HUES64 (cell line): ENCODE measurements around the gene RAB31.

Experiments
- H3K27ac ChIP-seq: 2 replicates; pipeline ENCODE4 v1.7.0; 2013; ENCODE audit warnings: low read depth, low read length, inconsistent platforms
- H3K27me3 ChIP-seq: 2 replicates; pipeline ENCODE4 v1.6.1; 2013; ENCODE audit warnings: mild to moderate bottlenecking, low read length; ENCODE audit not compliant: insufficient read depth
- H3K36me3 ChIP-seq: 2 replicates; pipeline ENCODE4 v1.6.1; 2013; ENCODE audit warnings: mild to moderate bottlenecking, low read length; ENCODE audit not compliant: insufficient read depth
- H3K4me1 ChIP-seq: 2 replicates; pipeline ENCODE4 v1.6.1; 2013; ENCODE audit warnings: mild to moderate bottlenecking, low read length, moderate library complexity; ENCODE audit not compliant: insufficient read depth
- H3K4me3 ChIP-seq: 2 replicates; pipeline ENCODE4 v1.5.1; 2013; ENCODE audit warnings: mild to moderate bottlenecking, low read length, moderate library complexity
- H3K9ac ChIP-seq: 2 replicates; pipeline ENCODE4 v1.6.1; 2013; ENCODE audit warnings: mild to moderate bottlenecking, low read depth, low read length
- H3K9me3 ChIP-seq: 2 replicates; pipeline ENCODE4 v1.6.1; 2013; ENCODE audit warnings: low read depth, low read length; ENCODE audit not compliant: insufficient read depth
- WGBS: fragments of 150-250, 120-280 bp; methylation state at CpG from one replicate; pipeline ENCODE4 v1.1.7; 2013; ENCODE audit warnings: missing lambda C conversion rate; 5-methylcytosine and 5-hydroxymethylcytosine counted together

The RAB31 gene

GRCh38 chr18:9730786-9731185 lies 22.7 kb downstream of the RAB31 start:
- Histone ChIP-seq H3K27me3 (no peaks in the 10 kb centered on the region), H3K9ac (no peak overlapping the region), H3K27ac (no peak overlapping the region), H3K36me3 (no peaks in the 10 kb centered on the region), H3K4me1 (peaks cover 4% of the 10 kb centered on the region), H3K4me3 (no peak overlapping the region), H3K9me3 (no peaks in the 10 kb centered on the region)
- 97% methylated on average over 4 of the region's 4 CpGs for WGBS

GRCh38 chr18:9731380-9731779 lies 23.3 kb downstream of the RAB31 start:
- H3K36me3 ChIP-seq: no peaks in the 10 kb centered on the region
- 94% methylated on average over 5 of the region's 5 CpGs for WGBS
- no peaks in the 10 kb centered on the region for H3K9me3 ChIP-seq
- peaks cover 4% of the 10 kb centered on the region for H3K4me1 ChIP-seq
- H3K27me3 ChIP-seq: no peaks in the 10 kb centered on the region
- H3K4me3 ChIP-seq: no peak overlapping the region
- no peak overlapping the region for H3K27ac ChIP-seq
- H3K9ac ChIP-seq: no peak overlapping the region

GRCh38 chr18:9732031-9732430 lies 23.9 kb downstream of the RAB31 start:
- Histone ChIP-seq H3K4me3 (no peak overlapping the region), H3K9me3 (no peaks in the 10 kb centered on the region), H3K36me3 (no peaks in the 10 kb centered on the region), H3K9ac (no peak overlapping the region), H3K27me3 (no peaks in the 10 kb centered on the region), H3K4me1 (peaks cover 4% of the 10 kb centered on the region), H3K27ac (no peak overlapping the region)
- 85% methylated on average over 9 of the region's 9 CpGs for WGBS

GRCh38 chr18:9734189-9734588 lies 26.1 kb downstream of the RAB31 start:
- 83% methylated on average over 9 of the region's 9 CpGs for WGBS
- Histone ChIP-seq H3K36me3 (no peaks in the 10 kb centered on the region), H3K4me1 (peaks cover 10% of the 10 kb centered on the region), H3K27me3 (no peaks in the 10 kb centered on the region), H3K9ac (no peak overlapping the region), H3K4me3 (no peak overlapping the region), H3K27ac (no peak overlapping the region), H3K9me3 (no peaks in the 10 kb centered on the region)

- peaks cover 10% of the 10 kb centered on the region for H3K4me1 ChIP-seq
- H3K36me3 ChIP-seq: no peaks in the 10 kb centered on the region
- 96% methylated on average over 9 of the region's 9 CpGs for WGBS
- H3K27me3 ChIP-seq: no peaks in the 10 kb centered on the region
- no peak overlapping the region for H3K4me3 ChIP-seq
- H3K9me3 ChIP-seq: no peaks in the 10 kb centered on the region
- H3K27ac ChIP-seq: no peak overlapping the region
- no peak overlapping the region for H3K9ac ChIP-seq
Observed at GRCh38 chr18:9735238-9735637, 27.1 kb downstream of the RAB31 start.

- peaks cover 10% of the 10 kb centered on the region for H3K4me1 ChIP-seq
- H3K27ac ChIP-seq: no peak overlapping the region
- no peaks in the 10 kb centered on the region for H3K36me3 ChIP-seq
- WGBS: 70% methylated on average over 4 of the region's 4 CpGs
- H3K9ac ChIP-seq: no peak overlapping the region
- no peaks in the 10 kb centered on the region for H3K27me3 ChIP-seq
- H3K4me3 ChIP-seq: no peak overlapping the region
- no peaks in the 10 kb centered on the region for H3K9me3 ChIP-seq
Observed at GRCh38 chr18:9735879-9736278, 27.8 kb downstream of the RAB31 start.

- WGBS: 46% methylated on average over 4 of the region's 4 CpGs
- Histone ChIP-seq H3K4me1 (peaks cover 10% of the 10 kb centered on the region), H3K36me3 (no peaks in the 10 kb centered on the region), H3K9me3 (no peaks in the 10 kb centered on the region), H3K27me3 (no peaks in the 10 kb centered on the region), H3K9ac (no peak overlapping the region), H3K4me3 (no peak overlapping the region), H3K27ac (no peak overlapping the region)
Observed at GRCh38 chr18:9736286-9736835, 28.3 kb downstream of the RAB31 start.

GRCh38 chr18:9737006-9737405 lies 28.9 kb downstream of the RAB31 start:
- Histone ChIP-seq H3K27me3 (no peaks in the 10 kb centered on the region), H3K9me3 (no peaks in the 10 kb centered on the region), H3K27ac (no peak overlapping the region), H3K36me3 (no peaks in the 10 kb centered on the region), H3K4me1 (peaks cover 16% of the 10 kb centered on the region), H3K4me3 (no peak overlapping the region), H3K9ac (no peak overlapping the region)
- 83% methylated on average over 4 of the region's 4 CpGs for WGBS

GRCh38 chr18:9737472-9738121 lies 29.5 kb downstream of the RAB31 start:
- no peak overlapping the region for H3K27ac ChIP-seq
- 77% methylated on average over 13 of the region's 13 CpGs for WGBS
- no peak overlapping the region for H3K4me3 ChIP-seq
- no peaks in the 10 kb centered on the region for H3K9me3 ChIP-seq
- no peaks in the 10 kb centered on the region for H3K27me3 ChIP-seq
- no peak overlapping the region for H3K9ac ChIP-seq
- H3K4me1 ChIP-seq: peaks cover 22% of the 10 kb centered on the region
- no peaks in the 10 kb centered on the region for H3K36me3 ChIP-seq

- Histone ChIP-seq H3K27ac (no peak overlapping the region), H3K4me3 (no peak overlapping the region), H3K36me3 (no peaks in the 10 kb centered on the region), H3K4me1 (peaks cover 30% of the 10 kb centered on the region), H3K27me3 (no peaks in the 10 kb centered on the region), H3K9me3 (no peaks in the 10 kb centered on the region), H3K9ac (no peak overlapping the region)
- 94% methylated on average over 8 of the region's 8 CpGs for WGBS
Observed at GRCh38 chr18:9738266-9738969, 30.3 kb downstream of the RAB31 start.

GRCh38 chr18:9739516-9739915 lies 31.4 kb downstream of the RAB31 start:
- Histone ChIP-seq H3K27ac (no peak overlapping the region), H3K9ac (no peak overlapping the region), H3K4me3 (no peak overlapping the region), H3K27me3 (no peaks in the 10 kb centered on the region), H3K4me1 (peaks cover 37% of the 10 kb centered on the region), H3K9me3 (no peaks in the 10 kb centered on the region), H3K36me3 (no peaks in the 10 kb centered on the region)
- 63% methylated on average over 1 of the region's 1 CpG for WGBS
